ENCODE measurements around the gene PAX4.

Gene PAX4

DNA sequence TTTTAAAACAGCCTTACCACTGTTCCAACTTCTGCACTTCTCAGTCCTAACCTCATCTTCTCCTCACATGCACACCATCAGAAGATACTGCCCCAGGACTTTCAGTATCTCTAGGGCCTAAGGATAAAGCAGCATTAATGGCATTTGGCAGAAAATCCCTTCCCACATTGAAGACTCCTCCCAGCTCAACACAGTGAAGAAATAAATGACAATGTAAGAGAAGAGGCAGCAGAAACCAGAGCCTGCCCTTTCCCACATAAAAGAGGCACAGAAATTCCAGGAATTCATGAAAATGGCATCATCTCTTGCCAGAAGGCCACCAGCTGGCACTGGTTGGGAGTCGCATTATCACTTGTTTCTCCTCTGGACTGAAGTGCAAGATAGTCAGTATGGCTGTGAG, 36.2 kb downstream of the PAX4 start:
- no peak overlapping the region for H4K91ac ChIP-seq (ENCODE audit: low read depth, low read length, poor library complexity)
- peaks cover 6% of the 10 kb centered on the region for H3K79me1 ChIP-seq (ENCODE audit: low read depth, low read length)
- H3K9ac ChIP-seq (ENCODE audit: low read depth, low read length, poor library complexity) = no peak overlapping the region
- no peak overlapping the region for H4K8ac ChIP-seq (ENCODE audit: low read depth, low read length)
- H2AK5ac ChIP-seq (ENCODE audit: low read depth, low read length) = no peak overlapping the region
- H3K4ac ChIP-seq (ENCODE audit: low read length) = no peak overlapping the region
- no peak overlapping the region for H2BK15ac ChIP-seq (ENCODE audit: low read length)
- WGBS, 2 donors (ENCODE audit: extremely low coverage in 2 of 2, insufficient read length in 2 of 2, insufficient replicate concordance in 1 of 2) = no CpG with 5 or more reads among the region's 1 CpG
- H3K27ac ChIP-seq (replicated peaks; ENCODE audit: low read length) = no peak overlapping the region
- no peak overlapping the region for H3K18ac ChIP-seq (ENCODE audit: low read length)
- H3K4me2 ChIP-seq (ENCODE audit: insufficient read depth, low read length, poor library complexity, severe bottlenecking) = no peak overlapping the region
- peaks cover 19 to 65% of the 10 kb centered on the region in 2 donors for H3K36me3 ChIP-seq (replicated peaks in 1 of 2; ENCODE audit: control insufficient read depth in 2 of 2, insufficient read depth in 2 of 2, low read length in 2 of 2)
- H2AFZ ChIP-seq (ENCODE audit: low read length) = no peak overlapping the region
- H2BK5ac ChIP-seq (ENCODE audit: low read length) = no peak overlapping the region
- H3K4me3 ChIP-seq (ENCODE audit: low read length in 2 of 2) = no peak overlapping the region
- no peak overlapping the region for H2BK12ac ChIP-seq (ENCODE audit: low read length)
- no peak for DNase-seq (ENCODE audit: low spot score)
- H3K23ac ChIP-seq (ENCODE audit: low read depth, low read length, poor library complexity) = no peak overlapping the region
- H2BK120ac ChIP-seq (ENCODE audit: low read depth, low read length) = no peak overlapping the region
- no peaks in the 10 kb centered on the region for H3K27me3 ChIP-seq (ENCODE audit: control insufficient read depth in 3 of 3, insufficient read depth in 3 of 3, low read depth in 1 of 3, low read length in 3 of 3)
- peaks cover 13% of the 10 kb centered on the region in 2 donors for H3K4me1 ChIP-seq (ENCODE audit: control insufficient read depth in 2 of 2, insufficient read depth in 1 of 2, low read depth in 1 of 2, low read length in 2 of 2)
- no peaks in the 10 kb centered on the region for H3K9me3 ChIP-seq (replicated peaks in 1 of 2; ENCODE audit: control insufficient read depth in 2 of 2, insufficient read depth in 1 of 2, low read depth in 1 of 2, low read length in 2 of 2)
- H3K14ac ChIP-seq (ENCODE audit: low read length) = no peak overlapping the region

DNA sequence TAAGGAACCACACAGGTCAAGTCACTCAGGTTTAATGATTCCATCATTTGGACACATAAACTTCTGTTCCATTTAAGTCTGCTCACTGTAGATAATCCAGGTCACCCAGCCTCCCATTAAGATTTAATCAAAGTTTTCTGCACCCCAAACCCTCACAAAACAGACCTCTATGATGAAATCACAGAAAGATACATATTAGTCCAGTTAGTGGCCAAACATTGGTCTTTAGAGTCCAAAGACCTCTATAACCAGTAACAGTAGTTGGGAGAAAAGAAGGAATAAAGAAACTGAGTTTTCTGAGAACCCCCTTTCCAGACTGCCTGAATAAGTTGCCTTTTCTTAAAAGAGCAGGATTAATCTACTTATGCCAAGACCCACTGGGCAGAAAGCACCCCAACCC, 37.3 kb downstream of the PAX4 start:
- Histone ChIP-seq H2BK120ac (ENCODE audit: low read depth, low read length) (no peak overlapping the region), H3K18ac (ENCODE audit: low read length) (no peak overlapping the region), H3K9me3 (replicated peaks in 1 of 2; ENCODE audit: control insufficient read depth in 2 of 2, insufficient read depth in 1 of 2, low read depth in 1 of 2, low read length in 2 of 2) (no peaks in the 10 kb centered on the region), H2BK15ac (ENCODE audit: low read length) (no peak overlapping the region), H4K8ac (ENCODE audit: low read depth, low read length) (no peak overlapping the region), H3K4me3 (ENCODE audit: low read length in 2 of 2) (no peak overlapping the region), H3K9ac (ENCODE audit: low read depth, low read length, poor library complexity) (no peak overlapping the region), H4K91ac (ENCODE audit: low read depth, low read length, poor library complexity) (no peak overlapping the region), H3K79me1 (ENCODE audit: low read depth, low read length) (peaks cover 6% of the 10 kb centered on the region), H3K14ac (ENCODE audit: low read length) (no peak overlapping the region), H2BK5ac (ENCODE audit: low read length) (no peak overlapping the region), H3K27ac (replicated peaks; ENCODE audit: low read length) (no peak overlapping the region), H3K4me1 (ENCODE audit: control insufficient read depth in 2 of 2, insufficient read depth in 1 of 2, low read depth in 1 of 2, low read length in 2 of 2) (peaks cover 10 to 11% of the 10 kb centered on the region in 2 donors), H3K23ac (ENCODE audit: low read depth, low read length, poor library complexity) (no peak overlapping the region), H3K36me3 (replicated peaks in 1 of 2; ENCODE audit: control insufficient read depth in 2 of 2, insufficient read depth in 2 of 2, low read length in 2 of 2) (peaks cover 19 to 65% of the 10 kb centered on the region in 2 donors), H2BK12ac (ENCODE audit: low read length) (no peak overlapping the region), H3K4me2 (ENCODE audit: insufficient read depth, low read length, poor library complexity, severe bottlenecking) (no peak overlapping the region), H3K27me3 (ENCODE audit: control insufficient read depth in 3 of 3, insufficient read depth in 3 of 3, low read depth in 1 of 3, low read length in 3 of 3) (no peaks in the 10 kb centered on the region), H2AK5ac (ENCODE audit: low read depth, low read length) (no peak overlapping the region), H2AFZ (ENCODE audit: low read length) (no peak overlapping the region), H3K4ac (ENCODE audit: low read length) (no peak overlapping the region)
- DNase-seq (ENCODE audit: low spot score) = no peak

DNA sequence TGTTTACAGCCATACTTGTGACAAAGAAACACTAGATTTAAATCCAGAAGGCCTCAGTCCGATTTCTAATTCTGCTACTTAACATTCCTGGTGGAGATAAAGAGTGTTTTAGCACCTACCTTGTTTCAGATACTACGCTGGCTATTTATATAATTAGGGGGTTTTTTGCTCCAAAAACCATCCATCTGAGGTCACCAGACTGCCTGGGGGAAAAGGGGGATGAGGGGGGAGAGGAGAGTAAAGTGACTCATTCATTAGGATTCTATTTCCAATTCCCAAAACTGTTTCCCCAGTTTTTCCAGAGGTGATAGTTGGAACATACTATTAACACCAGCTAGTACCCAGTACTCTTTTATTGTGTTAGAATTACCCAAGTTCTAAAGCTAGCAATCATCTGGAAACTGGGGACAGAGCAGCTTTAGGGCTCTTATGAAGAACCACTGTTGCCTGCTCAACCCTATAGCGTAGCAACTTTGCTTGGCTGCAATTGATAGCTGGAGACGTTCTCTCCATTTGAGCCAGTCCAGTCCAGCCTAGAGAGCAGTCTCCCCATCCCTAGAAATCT, 39.1 kb downstream of the PAX4 start:
- no peak overlapping the region for H2BK5ac ChIP-seq (ENCODE audit: low read length)
- no peak overlapping the region for H2BK12ac ChIP-seq (ENCODE audit: low read length)
- H2AK5ac ChIP-seq (ENCODE audit: low read depth, low read length) = no peak overlapping the region
- peaks cover 2% of the 10 kb centered on the region for H3K79me1 ChIP-seq (ENCODE audit: low read depth, low read length)
- peaks cover 19 to 59% of the 10 kb centered on the region in 2 donors for H3K36me3 ChIP-seq (replicated peaks in 1 of 2; ENCODE audit: control insufficient read depth in 2 of 2, insufficient read depth in 2 of 2, low read length in 2 of 2)
- no peak overlapping the region for H3K4me2 ChIP-seq (ENCODE audit: insufficient read depth, low read length, poor library complexity, severe bottlenecking)
- no peak overlapping the region for H2BK120ac ChIP-seq (ENCODE audit: low read depth, low read length)
- H3K9ac ChIP-seq (ENCODE audit: low read depth, low read length, poor library complexity) = no peak overlapping the region
- no peak overlapping the region for H4K8ac ChIP-seq (ENCODE audit: low read depth, low read length)
- H3K27me3 ChIP-seq (ENCODE audit: control insufficient read depth in 3 of 3, insufficient read depth in 3 of 3, low read depth in 1 of 3, low read length in 3 of 3) = no peaks in the 10 kb centered on the region
- WGBS, 2 donors (ENCODE audit: extremely low coverage in 2 of 2, insufficient read length in 2 of 2, insufficient replicate concordance in 1 of 2) = no CpG with 5 or more reads among the region's 4 CpGs
- H3K4me3 ChIP-seq (ENCODE audit: low read length in 2 of 2) = no peak overlapping the region
- H4K91ac ChIP-seq (ENCODE audit: low read depth, low read length, poor library complexity) = no peak overlapping the region
- H2AFZ ChIP-seq (ENCODE audit: low read length) = no peak overlapping the region
- H2BK15ac ChIP-seq (ENCODE audit: low read length) = no peak overlapping the region
- H3K18ac ChIP-seq (ENCODE audit: low read length) = no peak overlapping the region
- H3K27ac ChIP-seq (replicated peaks; ENCODE audit: low read length) = no peak overlapping the region
- H3K9me3 ChIP-seq (replicated peaks in 1 of 2; ENCODE audit: control insufficient read depth in 2 of 2, insufficient read depth in 1 of 2, low read depth in 1 of 2, low read length in 2 of 2) = no peaks in the 10 kb centered on the region
- no peak overlapping the region for H3K23ac ChIP-seq (ENCODE audit: low read depth, low read length, poor library complexity)
- no peak overlapping the region for H3K4ac ChIP-seq (ENCODE audit: low read length)
- no peak for DNase-seq (ENCODE audit: low spot score)
- no peak overlapping the region for H3K14ac ChIP-seq (ENCODE audit: low read length)
- peaks cover 0 to 2% of the 10 kb centered on the region in 2 donors for H3K4me1 ChIP-seq (ENCODE audit: control insufficient read depth in 2 of 2, insufficient read depth in 1 of 2, low read depth in 1 of 2, low read length in 2 of 2)

DNA sequence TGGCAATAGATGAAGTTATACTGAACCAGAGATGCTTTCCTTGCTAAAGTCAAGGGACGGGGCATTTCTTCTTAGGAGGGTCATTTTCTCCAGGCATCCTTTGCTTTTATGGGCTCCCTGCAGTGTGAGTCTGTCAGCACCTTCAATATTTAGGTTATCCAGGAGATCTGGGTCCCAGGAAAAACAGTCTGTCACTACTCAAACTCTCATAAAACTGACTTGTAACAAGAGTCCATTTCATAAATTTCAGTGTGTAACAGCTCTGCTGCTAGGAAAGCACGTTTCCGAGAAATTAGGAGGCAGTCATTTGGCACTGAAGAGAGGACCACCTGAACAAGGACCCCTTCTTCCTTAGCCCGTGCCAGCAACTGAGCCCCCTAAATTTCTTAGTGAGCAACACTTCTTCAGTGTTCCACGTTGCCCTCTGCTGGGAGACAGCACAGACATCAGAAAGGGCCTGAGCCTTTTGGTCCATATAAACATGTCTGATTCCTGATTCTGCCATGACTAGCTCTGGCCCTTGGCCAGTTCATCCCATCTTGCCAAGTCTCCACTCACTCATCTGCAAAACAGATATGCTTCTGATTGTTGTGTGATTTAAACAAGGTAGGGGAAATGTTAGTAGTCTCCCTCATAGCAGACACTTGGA, 39.8 kb downstream of the PAX4 start:
- H3K27me3 ChIP-seq (ENCODE audit: control insufficient read depth in 3 of 3, insufficient read depth in 3 of 3, low read depth in 1 of 3, low read length in 3 of 3) = no peaks in the 10 kb centered on the region
- no peak overlapping the region for H3K23ac ChIP-seq (ENCODE audit: low read depth, low read length, poor library complexity)
- WGBS, 2 donors (ENCODE audit: extremely low coverage in 2 of 2, insufficient read length in 2 of 2, insufficient replicate concordance in 1 of 2) = no CpG with 5 or more reads among the region's 5 CpGs
- no peak overlapping the region for H4K91ac ChIP-seq (ENCODE audit: low read depth, low read length, poor library complexity)
- no peak overlapping the region for H3K4me2 ChIP-seq (ENCODE audit: insufficient read depth, low read length, poor library complexity, severe bottlenecking)
- no peak overlapping the region for H2BK15ac ChIP-seq (ENCODE audit: low read length)
- no peak overlapping the region for H2AFZ ChIP-seq (ENCODE audit: low read length)
- H3K79me1 ChIP-seq (ENCODE audit: low read depth, low read length) = no peaks in the 10 kb centered on the region
- no peak overlapping the region for H3K4me3 ChIP-seq (ENCODE audit: low read length in 2 of 2)
- H4K8ac ChIP-seq (ENCODE audit: low read depth, low read length) = no peak overlapping the region
- no peak overlapping the region for H2BK120ac ChIP-seq (ENCODE audit: low read depth, low read length)
- peaks cover 16 to 53% of the 10 kb centered on the region in 2 donors for H3K36me3 ChIP-seq (replicated peaks in 1 of 2; ENCODE audit: control insufficient read depth in 2 of 2, insufficient read depth in 2 of 2, low read length in 2 of 2)
- H3K18ac ChIP-seq (ENCODE audit: low read length) = no peak overlapping the region
- no peak overlapping the region for H3K27ac ChIP-seq (replicated peaks; ENCODE audit: low read length)
- H3K9me3 ChIP-seq (replicated peaks in 1 of 2; ENCODE audit: control insufficient read depth in 2 of 2, insufficient read depth in 1 of 2, low read depth in 1 of 2, low read length in 2 of 2) = no peaks in the 10 kb centered on the region
- H2BK5ac ChIP-seq (ENCODE audit: low read length) = no peak overlapping the region
- no peak overlapping the region for H3K14ac ChIP-seq (ENCODE audit: low read length)
- DNase-seq (ENCODE audit: low spot score) = no peak
- H3K4me1 ChIP-seq (ENCODE audit: control insufficient read depth in 2 of 2, insufficient read depth in 1 of 2, low read depth in 1 of 2, low read length in 2 of 2) = no peaks in the 10 kb centered on the region
- H2AK5ac ChIP-seq (ENCODE audit: low read depth, low read length) = no peak overlapping the region
- H3K9ac ChIP-seq (ENCODE audit: low read depth, low read length, poor library complexity) = no peak overlapping the region
- H2BK12ac ChIP-seq (ENCODE audit: low read length) = no peak overlapping the region
- no peak overlapping the region for H3K4ac ChIP-seq (ENCODE audit: low read length)
